Panc1 (cell line): ENCODE data around the gene PPFIA4. TPM values are rescaled to one million over a fixed set of nuclear protein-coding genes. Genes with fewer than 3 reads are reported as not detected.

Source experiments
- ATAC-seq: fragments of 200-7000 bp; cut with Tn5 transposase; 2 replicates; pipeline ENCODE4 v1.9.1; 2020; ENCODE audit warnings: mild to moderate bottlenecking, moderate library complexity
- BruUV-seq: library from RNA; stranded (reverse); fragments of 400-500 nt; replicated peaks from 2 replicates; lab custom pipeline; 2021; lab: Mats Ljungman, UMichigan
- CTCF ChIA-PET: fragments of 300-600 bp; sonication (Branson Sonifier 250); formaldehyde crosslinking; loops from one replicate; lab custom pipeline; 2022; ENCODE audit warnings: antibody characterized with exemption; lab: Charles Lee
- POLR2A ChIA-PET: fragments of 300-600 bp; sonication (Branson Sonifier 250); formaldehyde crosslinking; loops from one replicate; lab custom pipeline; 2022; ENCODE audit warnings: antibody characterized with exemption; lab: Charles Lee
- DNase-seq: peaks from one replicate; pipeline ENCODE4 v3.0.0-alpha.2; 2010; ENCODE audit warnings: low read depth, low spot score
- H3K27ac ChIP-seq: 2 replicates; pipeline ENCODE4 v1.5.1; 2011; ENCODE audit warnings: mild to moderate bottlenecking, low read length, inconsistent platforms
- H3K27me3 ChIP-seq: fragments of 200-500 bp; sonication (Bioruptor generic); 2 replicates; pipeline ENCODE4 v1.6.0; 2014; ENCODE audit warnings: low read length, inconsistent platforms; ENCODE audit not compliant: control insufficient read depth, insufficient read depth
- H3K36me3 ChIP-seq: fragments of 200-500 bp; sonication (Bioruptor generic); 2 replicates; pipeline ENCODE4 v1.5.1; 2014; ENCODE audit warnings: inconsistent platforms, mild to moderate bottlenecking, low read length, moderate library complexity; ENCODE audit not compliant: control insufficient read depth, insufficient read depth
- H3K4me1 ChIP-seq: 2 replicates; pipeline ENCODE4 v1.5.1; 2011; ENCODE audit warnings: inconsistent platforms, mild to moderate bottlenecking, low read length, moderate library complexity; ENCODE audit not compliant: control insufficient read depth, insufficient read depth
- H3K4me3 ChIP-seq, 2 experiments: 2 replicates each; pipeline ENCODE4 v1.5.1; 2011 to 2012; ENCODE audit warnings: low read depth in 2 of 2, low read length in 2 of 2, mild to moderate bottlenecking in 2 of 2, inconsistent platforms in 1 of 2, moderate library complexity in 1 of 2
- H3K9me3 ChIP-seq: fragments of 200-500 bp; sonication (Bioruptor generic); 2 replicates; pipeline ENCODE4 v1.5.1; 2014; ENCODE audit warnings: low read depth, mild to moderate bottlenecking, inconsistent platforms, low read length, moderate library complexity; ENCODE audit not compliant: control insufficient read depth, insufficient read depth
- CTCF ChIP-seq: fragments of 450-650 bp; IDR thresholded peaks from 2 replicates; pipeline ENCODE4 v1.5.1; 2017; ENCODE audit warnings: mild to moderate bottlenecking
- POLR2AphosphoS5 ChIP-seq: IDR thresholded peaks from 2 replicates; pipeline ENCODE4 v1.6.1; 2012; ENCODE audit warnings: mild to moderate bottlenecking, low read depth, low read length, moderate library complexity
- REST ChIP-seq, 2 experiments: IDR thresholded peaks; 2 replicates each; pipeline ENCODE4 v1.6.1; 2011 to 2012; ENCODE audit warnings: low read depth in 2 of 2, control low read depth in 1 of 2, low read length in 1 of 2, mild to moderate bottlenecking in 1 of 2, moderate library complexity in 1 of 2; ENCODE audit not compliant: insufficient read depth in 1 of 2
- SIN3A ChIP-seq: IDR thresholded peaks from 2 replicates; pipeline ENCODE4 v1.6.1; 2012; ENCODE audit warnings: low read depth, mild to moderate bottlenecking, low read length, moderate library complexity, borderline replicate concordance; ENCODE audit not compliant: insufficient read depth
- TCF7L2 ChIP-seq: IDR thresholded peaks from 2 replicates; pipeline ENCODE4 v1.6.1; 2011; ENCODE audit warnings: mild to moderate bottlenecking, low read depth, low read length, inconsistent platforms
- in situ Hi-C: cut with HindIII; loops from 2 replicates; pipeline ENCODE4 v1.10.0; 2016; ENCODE audit warnings: low sequenced_read_pairs, low pct_unique_long_range_greater_than_20kb
- intact Hi-C: fragments of 100-400 bp; cut with micrococcal nuclease; formaldehyde crosslinking; loops from one replicate; pipeline ENCODE4 v1.10.0; 2022; ENCODE audit not compliant: unreplicated experiment
- total RNA-seq: library from RNA; stranded (reverse); gene quantifications from one replicate; pipeline ENCODE4 v1.2.1, GENCODE V29; 2021; ENCODE audit not compliant: unreplicated experiment

The PPFIA4 gene
- total RNA-seq, 1 experiment from 2014 or later = 1.9 TPM

- no peaks in the 10 kb centered on the region for H3K27me3 ChIP-seq
- no peaks in the 10 kb centered on the region for H3K36me3 ChIP-seq
- no peaks in the 10 kb centered on the region for H3K4me1 ChIP-seq
- no peaks in the 10 kb centered on the region for H3K9me3 ChIP-seq
- ATAC-seq = no peak
- no TSS peak for BruUV-seq
- no peak overlapping the region for H3K27ac ChIP-seq
- no peak for DNase-seq
- CTCF ChIA-PET = interaction anchor here (0.6 kb wide), 1 partner anchor 265 kb away, joined by 7 read pairs; no protein-coding TSS in a partner anchor
- TF ChIP-seq REST (IDR thresholded peaks at IDR 0.05; ENCODE audit: insufficient read depth in 1 of 2, low read depth in 2 of 2, low read length in 1 of 2) (no peak), POLR2AphosphoS5 (no peak), CTCF (no peak), TCF7L2 (no peak), SIN3A (no peak)
- in situ Hi-C loops (no loop called here), intact Hi-C loops (no loop called here)
- H3K4me3 ChIP-seq = no peak overlapping the region
- POLR2A ChIA-PET = no interaction called here
Measured at GRCh38 chr1:203073469-203073868, 47.2 kb downstream of the PPFIA4 start.

GRCh38 chr1:203074610-203075009, 48.3 kb downstream of the PPFIA4 start:
- in situ Hi-C loops = no loop called here
- ChIA-PET POLR2A (no interaction called here), CTCF (no interaction called here)
- H3K27ac ChIP-seq = no peak overlapping the region
- no peaks in the 10 kb centered on the region for H3K9me3 ChIP-seq
- no peak for DNase-seq
- no peaks in the 10 kb centered on the region for H3K27me3 ChIP-seq
- intact Hi-C loops = no loop called here
- no peaks in the 10 kb centered on the region for H3K36me3 ChIP-seq
- no peak overlapping the region for H3K4me3 ChIP-seq
- H3K4me1 ChIP-seq = no peaks in the 10 kb centered on the region
- BruUV-seq = no TSS peak
- no peak for ATAC-seq
- no peak for TF ChIP-seq POLR2AphosphoS5
- no peak for TF ChIP-seq REST (IDR thresholded peaks at IDR 0.05; ENCODE audit: insufficient read depth in 1 of 2, low read depth in 2 of 2, low read length in 1 of 2)
- TF ChIP-seq SIN3A = no peak
- no peak for TF ChIP-seq CTCF
- no peak for TF ChIP-seq TCF7L2
